Prostate gland (tissue), 2 donors: ENCODE data around the gene APOH.

ENCODE experiments used
- POLR2A ChIP-seq: fragments of 450-650 bp; IDR thresholded peaks from one replicate; pipeline ENCODE4 v1.6.1; 2016; ENCODE audit warnings: antibody characterized with exemption, mild to moderate bottlenecking
- POLR2AphosphoS5 ChIP-seq: sonication (generic); formaldehyde crosslinking; IDR thresholded peaks from one replicate; pipeline ENCODE4 v1.6.1; 2017; ENCODE audit warnings: antibody characterized with exemption
- TF ChIP-seq, protein P1 (sequence below), 4 experiments: fragments of 200-600 bp in 2 of 4; fragments of 450-650 bp in 2 of 4; sonication (generic) in 2 of 4; IDR thresholded peaks; 1 replicate in 3 of 4; 2 replicates in 1 of 4; pipeline ENCODE4 v1.5.1; 2016 to 2019; ENCODE audit warnings: antibody characterized with exemption in 4 of 4, mild to moderate bottlenecking in 2 of 4, moderate library complexity in 2 of 4

DNA sequence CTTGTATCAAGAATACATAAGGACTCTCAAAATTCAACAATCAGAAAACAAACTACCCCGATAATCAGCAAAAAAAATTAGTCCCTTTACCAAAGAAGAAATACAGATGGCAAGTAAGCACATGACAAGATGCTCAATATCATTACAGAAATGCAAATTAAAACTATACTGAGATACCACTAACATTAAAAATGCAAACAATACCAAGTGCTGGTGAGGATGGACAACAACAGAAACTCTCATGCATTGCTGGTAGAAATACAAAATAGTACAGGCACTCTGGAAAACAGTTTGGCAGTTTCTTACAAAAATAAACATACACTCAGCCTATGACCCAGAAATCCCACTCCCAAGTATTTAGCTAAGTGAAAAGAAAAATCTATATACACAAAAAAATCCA lies 44.8 kb downstream of the APOH start:
- TF ChIP-seq, protein P1, sequence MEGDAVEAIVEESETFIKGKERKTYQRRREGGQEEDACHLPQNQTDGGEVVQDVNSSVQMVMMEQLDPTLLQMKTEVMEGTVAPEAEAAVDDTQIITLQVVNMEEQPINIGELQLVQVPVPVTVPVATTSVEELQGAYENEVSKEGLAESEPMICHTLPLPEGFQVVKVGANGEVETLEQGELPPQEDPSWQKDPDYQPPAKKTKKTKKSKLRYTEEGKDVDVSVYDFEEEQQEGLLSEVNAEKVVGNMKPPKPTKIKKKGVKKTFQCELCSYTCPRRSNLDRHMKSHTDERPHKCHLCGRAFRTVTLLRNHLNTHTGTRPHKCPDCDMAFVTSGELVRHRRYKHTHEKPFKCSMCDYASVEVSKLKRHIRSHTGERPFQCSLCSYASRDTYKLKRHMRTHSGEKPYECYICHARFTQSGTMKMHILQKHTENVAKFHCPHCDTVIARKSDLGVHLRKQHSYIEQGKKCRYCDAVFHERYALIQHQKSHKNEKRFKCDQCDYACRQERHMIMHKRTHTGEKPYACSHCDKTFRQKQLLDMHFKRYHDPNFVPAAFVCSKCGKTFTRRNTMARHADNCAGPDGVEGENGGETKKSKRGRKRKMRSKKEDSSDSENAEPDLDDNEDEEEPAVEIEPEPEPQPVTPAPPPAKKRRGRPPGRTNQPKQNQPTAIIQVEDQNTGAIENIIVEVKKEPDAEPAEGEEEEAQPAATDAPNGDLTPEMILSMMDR (IDR thresholded peaks at IDR 0.05), result no peak
- TF ChIP-seq POLR2AphosphoS5 (no peak), POLR2A (no peak)
